AG10803 (cell line): ENCODE measurements around the gene ARPC2.

ENCODE experiments used
- DNase-seq: peaks from one replicate; pipeline ENCODE4 v3.0.0; 2010; ENCODE audit warnings: low read depth
- H3K4me3 ChIP-seq: 2 replicates; pipeline ENCODE4 v1.5.1; 2011; ENCODE audit warnings: mild to moderate bottlenecking, low read length, control low read depth
- CTCF ChIP-seq: conservative IDR thresholded peaks from 2 replicates; pipeline ENCODE4 v1.5.1; 2011; ENCODE audit warnings: mild to moderate bottlenecking, low read length, control low read depth, inconsistent platforms

The ARPC2 gene

GRCh38 chr2:218298314-218298875 is 81.4 kb downstream of the ARPC2 start:
- DNase-seq: no peak
- H3K4me3 ChIP-seq: no peak overlapping the region
- no peak for TF ChIP-seq CTCF

- no peak for TF ChIP-seq CTCF
- DNase-seq: no peak
- no peak overlapping the region for H3K4me3 ChIP-seq
These were observed 83.2 kb downstream of the ARPC2 start for GRCh38 chr2:218300141-218300540.

- no peak overlapping the region for H3K4me3 ChIP-seq
- peak; percentile 70 for DNase-seq
- TF ChIP-seq CTCF: peak; percentile 98
These were observed 84.3 kb downstream of the ARPC2 start for GRCh38 chr2:218301176-218301819.
